Gastroesophageal sphincter (tissue), 3 donors: Measurements from ENCODE around the gene DMRTA2.

Source experiments
- CTCF ChIP-seq, 4 experiments: fragments of 200-600 bp in 2 of 4; fragments of 450-650 bp in 2 of 4; sonication (generic) in 1 of 4; IDR thresholded peaks; one replicate each; pipeline ENCODE4 v1.5.1; 2017 to 2019; ENCODE audit warnings: antibody characterized with exemption in 4 of 4, mild to moderate bottlenecking in 2 of 4, moderate library complexity in 2 of 4
- EP300 ChIP-seq: sonication (generic); formaldehyde crosslinking; IDR thresholded peaks from one replicate; pipeline ENCODE4 v1.6.1; 2017; ENCODE audit warnings: antibody characterized with exemption, mild to moderate bottlenecking
- POLR2A ChIP-seq, 2 donors: fragments of 450-650 bp; IDR thresholded peaks; one replicate each; pipeline ENCODE4 v1.6.1; 2017; ENCODE audit warnings: antibody characterized with exemption in 2 of 2, mild to moderate bottlenecking in 2 of 2, moderate library complexity in 1 of 2

DNA sequence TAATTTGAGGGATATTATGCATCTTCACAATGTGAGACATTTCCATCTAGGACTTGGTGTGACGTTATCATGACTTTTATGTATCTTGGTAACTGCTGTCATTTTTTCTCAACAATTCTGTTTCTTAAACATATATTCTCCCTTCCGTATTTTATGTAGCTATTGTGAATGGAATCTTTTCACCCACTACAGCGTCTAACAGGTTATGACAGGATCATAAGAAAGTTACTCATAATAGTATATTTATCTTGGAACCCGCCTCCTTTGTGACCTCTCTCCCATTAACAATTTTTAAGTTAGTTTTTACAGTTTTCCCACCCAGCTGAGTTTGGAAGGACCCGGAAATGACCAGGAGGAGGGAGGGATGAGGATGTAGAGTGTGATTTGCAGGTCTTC is 6.8 kb upstream of the DMRTA2 start:
- TF ChIP-seq CTCF (IDR thresholded peaks at IDR 0.05) (no peak), POLR2A (IDR thresholded peaks at IDR 0.05) (no peak), EP300 (no peak)
